ENCODE measurements around the gene GNB1L.
"Not testable (repeated sequence)": the region's sequence is repeated elsewhere in the genome, so short reads cannot be mapped to it uniquely, and the experiment has no call there.

The GNB1L gene

DNA sequence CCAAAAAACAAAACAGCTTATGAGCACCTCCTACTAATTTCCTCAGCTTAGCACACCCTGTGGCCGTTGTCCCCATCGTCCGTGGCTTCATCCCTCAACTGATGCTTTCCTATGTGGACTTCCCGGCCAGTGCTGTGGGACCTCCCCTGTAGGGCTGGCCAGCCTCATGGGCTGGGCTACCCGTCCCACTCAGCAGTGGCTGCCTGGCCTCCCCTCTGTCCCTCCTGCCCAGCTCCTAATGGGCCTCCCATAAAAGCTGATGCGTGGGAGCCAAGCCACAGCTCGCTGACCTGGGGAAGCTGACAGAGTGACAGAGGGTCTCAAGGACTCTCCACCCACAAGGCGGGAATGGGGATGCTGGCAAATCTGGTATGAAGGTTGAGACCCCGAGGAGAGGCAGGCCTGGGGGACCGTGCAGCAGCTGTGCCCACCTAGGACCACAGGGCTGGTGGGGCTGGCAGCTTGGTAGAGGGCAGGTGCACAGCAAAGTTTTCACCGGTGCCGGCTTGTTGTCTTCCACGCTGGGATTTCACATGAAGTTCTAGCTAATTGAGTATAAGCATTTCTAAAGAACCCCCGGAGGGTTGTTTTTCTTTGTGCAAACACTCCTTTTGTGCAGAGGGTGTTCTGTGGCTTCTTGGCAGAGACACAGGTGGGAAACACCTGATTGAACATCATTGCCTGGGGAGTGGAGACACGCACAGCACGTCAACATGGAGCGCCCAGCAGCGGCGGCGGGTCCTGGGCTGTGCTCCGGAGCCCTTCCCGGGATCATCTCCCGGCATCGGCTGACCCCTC is 70.9 kb downstream of the GNB1L start:
- no peak overlapping the region for H3K4me3 ChIP-seq (ENCODE audit: low read depth, low read length)
- TF ChIP-seq, protein P1, sequence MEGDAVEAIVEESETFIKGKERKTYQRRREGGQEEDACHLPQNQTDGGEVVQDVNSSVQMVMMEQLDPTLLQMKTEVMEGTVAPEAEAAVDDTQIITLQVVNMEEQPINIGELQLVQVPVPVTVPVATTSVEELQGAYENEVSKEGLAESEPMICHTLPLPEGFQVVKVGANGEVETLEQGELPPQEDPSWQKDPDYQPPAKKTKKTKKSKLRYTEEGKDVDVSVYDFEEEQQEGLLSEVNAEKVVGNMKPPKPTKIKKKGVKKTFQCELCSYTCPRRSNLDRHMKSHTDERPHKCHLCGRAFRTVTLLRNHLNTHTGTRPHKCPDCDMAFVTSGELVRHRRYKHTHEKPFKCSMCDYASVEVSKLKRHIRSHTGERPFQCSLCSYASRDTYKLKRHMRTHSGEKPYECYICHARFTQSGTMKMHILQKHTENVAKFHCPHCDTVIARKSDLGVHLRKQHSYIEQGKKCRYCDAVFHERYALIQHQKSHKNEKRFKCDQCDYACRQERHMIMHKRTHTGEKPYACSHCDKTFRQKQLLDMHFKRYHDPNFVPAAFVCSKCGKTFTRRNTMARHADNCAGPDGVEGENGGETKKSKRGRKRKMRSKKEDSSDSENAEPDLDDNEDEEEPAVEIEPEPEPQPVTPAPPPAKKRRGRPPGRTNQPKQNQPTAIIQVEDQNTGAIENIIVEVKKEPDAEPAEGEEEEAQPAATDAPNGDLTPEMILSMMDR (IDR thresholded peaks at IDR 0.05; ENCODE audit: low read depth, low read length): no peak
- in situ Hi-C loops (cut with HindIII; ENCODE audit: low sequenced_read_pairs): no loop called here

DNA sequence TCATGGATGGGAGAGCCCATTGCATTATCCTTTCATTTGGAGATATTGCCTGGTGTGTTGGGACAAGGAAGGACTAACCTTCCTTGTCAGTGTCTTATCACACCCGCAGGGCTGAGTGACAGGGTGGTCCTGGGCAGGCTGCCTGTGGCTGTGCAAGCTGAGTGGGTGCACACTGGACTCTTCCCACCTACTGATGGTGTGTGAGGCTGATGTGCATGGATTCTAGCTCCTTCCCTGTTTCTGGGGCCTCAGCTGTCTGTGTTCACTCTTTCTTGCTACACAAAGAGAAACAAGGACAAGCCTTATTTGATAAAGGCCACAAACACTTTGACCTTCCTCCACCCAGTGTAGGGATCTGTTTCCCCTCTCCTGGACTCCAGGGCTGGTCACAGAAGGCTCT is 72.1 kb downstream of the GNB1L start:
- in situ Hi-C loops (cut with HindIII; ENCODE audit: low sequenced_read_pairs): no loop called here
- no peak for DNase-seq (ENCODE audit: low read depth, low spot score)
- TF ChIP-seq, protein P1 (IDR thresholded peaks at IDR 0.05; ENCODE audit: low read depth, low read length): no peak
- no peak overlapping the region for H3K4me3 ChIP-seq (ENCODE audit: low read depth, low read length)

More for the DNA sequence above, 70.9 kb downstream of the GNB1L start:
- no peak for DNase-seq (ENCODE audit: low read depth, low spot score)

DNA sequence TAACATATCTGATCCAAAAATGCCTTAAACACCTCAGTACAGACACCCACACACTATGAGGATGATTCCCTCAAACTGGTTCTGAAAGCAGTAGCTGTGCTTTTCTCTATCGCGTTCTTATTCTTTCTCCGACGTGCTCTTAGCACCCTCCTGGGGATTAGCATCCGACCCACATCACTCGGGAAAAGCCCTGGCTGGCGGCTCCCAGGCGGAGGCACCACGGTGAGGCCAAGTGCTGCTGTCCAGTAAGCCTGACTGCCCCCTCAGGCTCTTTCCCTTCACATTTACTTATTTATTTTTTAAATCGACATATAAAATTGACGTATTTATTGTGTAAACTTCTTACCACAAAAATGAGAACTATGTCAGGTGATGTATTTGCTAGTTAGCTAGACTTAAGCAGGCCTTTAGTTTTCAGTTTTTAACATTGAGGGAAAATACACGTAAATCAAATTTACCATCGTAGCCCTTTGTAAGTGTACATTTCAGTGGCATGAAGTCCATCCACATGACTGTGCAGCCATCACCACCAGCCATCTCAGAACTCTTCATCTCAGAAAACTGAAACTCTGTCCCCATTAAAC is 74.9 kb downstream of the GNB1L start:
- in situ Hi-C loops (cut with HindIII; ENCODE audit: low sequenced_read_pairs): no loop called here
- H3K4me3 ChIP-seq (ENCODE audit: low read depth, low read length): no peak overlapping the region
- no peak for DNase-seq (ENCODE audit: low read depth, low spot score)
- TF ChIP-seq, protein P1 (IDR thresholded peaks at IDR 0.05; ENCODE audit: low read depth, low read length): no peak

DNA sequence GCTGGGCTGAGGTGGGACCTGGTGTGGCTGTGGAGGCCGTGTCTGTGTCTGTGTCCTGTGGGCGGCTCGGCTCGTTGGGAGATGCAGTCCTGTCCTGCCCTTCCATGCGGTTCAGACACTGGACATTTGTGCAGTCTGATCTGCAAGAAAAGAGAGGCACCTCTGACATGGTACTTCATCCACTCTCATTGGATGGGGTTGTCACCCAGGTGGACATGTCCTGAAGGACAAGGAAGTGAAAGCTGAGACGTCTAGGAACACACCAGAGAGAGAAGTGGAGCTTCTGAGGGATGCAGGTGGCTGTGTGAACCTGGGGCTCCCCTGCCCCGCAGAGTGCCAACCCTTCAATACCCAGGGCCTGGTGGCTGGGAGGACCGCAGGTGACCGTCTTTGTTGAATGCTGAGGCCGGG is 75.7 kb downstream of the GNB1L start:
- in situ Hi-C loops (cut with HindIII; ENCODE audit: low sequenced_read_pairs): no loop called here

DNA sequence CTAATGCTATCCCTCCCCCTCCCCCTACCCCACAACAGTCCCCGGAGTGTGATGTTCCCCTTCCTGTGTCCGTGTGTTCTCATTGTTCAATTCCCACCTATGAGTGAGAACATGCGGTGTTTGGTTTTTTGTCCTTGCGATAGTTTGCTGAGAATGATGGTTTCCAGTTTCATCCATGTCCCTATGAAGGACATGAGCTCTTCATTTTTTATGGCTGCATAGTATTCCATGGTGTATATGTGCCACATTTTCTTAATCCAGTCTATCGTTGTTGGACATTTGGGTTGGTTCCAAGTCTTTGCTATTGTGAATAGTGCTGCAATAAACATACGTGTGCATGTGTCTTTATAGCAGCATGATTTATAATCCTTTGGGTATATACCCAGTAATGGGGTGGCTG is 77.5 kb downstream of the GNB1L start:
- in situ Hi-C loops (cut with HindIII; ENCODE audit: low sequenced_read_pairs); H3K4me3 ChIP-seq (ENCODE audit: low read depth, low read length); DNase-seq (ENCODE audit: low read depth, low spot score): not testable (repeated sequence)

More for the DNA sequence above, 75.7 kb downstream of the GNB1L start:
- no peak for DNase-seq (ENCODE audit: low read depth, low spot score)
- no peak overlapping the region for H3K4me3 ChIP-seq (ENCODE audit: low read depth, low read length)
- TF ChIP-seq, protein P1 (IDR thresholded peaks at IDR 0.05; ENCODE audit: low read depth, low read length): no peak

DNA sequence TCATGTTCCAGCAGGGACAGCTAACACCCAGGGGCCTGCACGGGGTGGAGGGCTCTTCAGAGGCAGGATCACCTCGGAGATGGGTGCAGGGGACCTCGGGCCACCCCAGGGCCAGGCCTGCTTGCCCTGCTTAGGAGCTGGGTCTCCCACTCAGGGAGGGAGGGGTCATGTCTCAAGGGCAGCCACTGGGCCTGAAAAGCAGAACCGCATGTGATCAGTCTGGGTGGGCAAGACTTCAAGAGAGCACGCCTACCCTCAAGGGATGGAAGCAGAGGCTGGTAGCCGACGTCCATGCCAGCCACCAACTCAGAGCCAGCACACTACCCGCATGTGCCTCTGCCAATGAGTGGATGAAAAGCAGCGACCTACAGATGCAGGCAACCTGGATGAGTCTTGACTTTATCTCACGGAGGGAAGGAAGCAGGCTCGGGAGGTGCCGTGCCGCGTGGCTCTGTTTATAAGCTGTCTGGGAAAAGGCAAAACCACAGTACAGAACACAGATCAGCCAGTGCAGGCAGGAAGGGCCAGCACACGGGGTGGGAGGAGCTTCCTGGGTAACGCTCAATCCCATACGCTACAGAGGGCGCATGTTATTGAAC is 78.1 kb downstream of the GNB1L start:
- TF ChIP-seq, protein P1 (IDR thresholded peaks at IDR 0.05; ENCODE audit: low read depth, low read length): no peak
- in situ Hi-C loops (cut with HindIII; ENCODE audit: low sequenced_read_pairs): no loop called here
- DNase-seq (ENCODE audit: low read depth, low spot score): no peak
- no peak overlapping the region for H3K4me3 ChIP-seq (ENCODE audit: low read depth, low read length)

Measured in astrocyte of the spinal cord (primary cell).